ENCODE measurements around the gene FAM149B1.

Gene FAM149B1

DNA sequence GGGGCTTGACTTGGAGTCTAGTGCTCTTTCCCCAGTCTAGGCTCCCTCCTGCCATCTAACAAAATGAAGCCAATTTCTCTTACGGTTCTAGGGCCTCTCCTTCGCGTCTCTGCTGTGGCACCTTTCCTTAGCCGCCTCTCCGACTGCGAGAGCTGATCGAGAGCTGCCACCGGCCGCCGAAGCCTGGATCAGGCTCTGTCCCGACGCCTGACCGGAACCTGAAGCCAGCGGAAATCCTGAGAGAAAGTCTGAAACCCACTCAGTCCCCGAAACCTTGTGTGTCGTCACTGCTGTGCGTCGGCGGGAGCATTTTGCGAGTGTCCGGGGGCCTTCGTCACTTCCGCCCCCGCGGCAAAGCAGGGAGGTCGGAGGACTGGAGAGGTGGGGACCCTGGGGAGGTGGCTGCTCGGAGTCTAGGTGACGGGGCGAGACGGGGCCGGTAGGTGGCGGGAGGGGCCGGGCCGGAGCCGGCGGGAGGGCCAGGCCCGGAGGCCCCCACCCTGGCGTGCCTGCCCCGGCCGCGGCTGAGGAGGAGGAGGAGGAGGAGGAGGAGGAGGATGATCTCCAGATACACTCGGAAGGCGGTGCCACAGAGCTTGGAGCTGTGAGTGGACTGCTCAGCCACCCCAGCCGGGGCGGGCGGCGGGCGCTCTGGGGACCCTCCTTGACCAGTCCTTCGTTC lies at the start of gene FAM149B1, which contains the start of gene ECD:
Gene FAM149B1 (plus strand): TSS at position 337 of the 682 bp plus-strand sequence. CDS start 221 bp downstream, at position 558.
Gene ECD (minus strand): TSS at position 226 of the 682 bp plus-strand sequence. CDS start 4,071 bp downstream, outside the sequence.
- ATAC-seq: peak; percentile 95
- no peak for TF ChIP-seq ESRRG (CRISPR knock-in tag; IDR thresholded peaks at IDR 0.05)
- no peak for TF ChIP-seq PPARA (CRISPR knock-in tag; IDR thresholded peaks at IDR 0.05; ENCODE audit: borderline replicate concordance)
- TF ChIP-seq TOX (CRISPR knock-in tag; IDR thresholded peaks at IDR 0.05; ENCODE audit: borderline replicate concordance): no peak
- no peak for TF ChIP-seq BACH2 (CRISPR knock-in tag; IDR thresholded peaks at IDR 0.05; ENCODE audit: borderline replicate concordance)
- TF ChIP-seq ARNTL (CRISPR knock-in tag; IDR thresholded peaks at IDR 0.05; ENCODE audit: borderline replicate concordance, low read depth): no peak
- TF ChIP-seq, protein P1, sequence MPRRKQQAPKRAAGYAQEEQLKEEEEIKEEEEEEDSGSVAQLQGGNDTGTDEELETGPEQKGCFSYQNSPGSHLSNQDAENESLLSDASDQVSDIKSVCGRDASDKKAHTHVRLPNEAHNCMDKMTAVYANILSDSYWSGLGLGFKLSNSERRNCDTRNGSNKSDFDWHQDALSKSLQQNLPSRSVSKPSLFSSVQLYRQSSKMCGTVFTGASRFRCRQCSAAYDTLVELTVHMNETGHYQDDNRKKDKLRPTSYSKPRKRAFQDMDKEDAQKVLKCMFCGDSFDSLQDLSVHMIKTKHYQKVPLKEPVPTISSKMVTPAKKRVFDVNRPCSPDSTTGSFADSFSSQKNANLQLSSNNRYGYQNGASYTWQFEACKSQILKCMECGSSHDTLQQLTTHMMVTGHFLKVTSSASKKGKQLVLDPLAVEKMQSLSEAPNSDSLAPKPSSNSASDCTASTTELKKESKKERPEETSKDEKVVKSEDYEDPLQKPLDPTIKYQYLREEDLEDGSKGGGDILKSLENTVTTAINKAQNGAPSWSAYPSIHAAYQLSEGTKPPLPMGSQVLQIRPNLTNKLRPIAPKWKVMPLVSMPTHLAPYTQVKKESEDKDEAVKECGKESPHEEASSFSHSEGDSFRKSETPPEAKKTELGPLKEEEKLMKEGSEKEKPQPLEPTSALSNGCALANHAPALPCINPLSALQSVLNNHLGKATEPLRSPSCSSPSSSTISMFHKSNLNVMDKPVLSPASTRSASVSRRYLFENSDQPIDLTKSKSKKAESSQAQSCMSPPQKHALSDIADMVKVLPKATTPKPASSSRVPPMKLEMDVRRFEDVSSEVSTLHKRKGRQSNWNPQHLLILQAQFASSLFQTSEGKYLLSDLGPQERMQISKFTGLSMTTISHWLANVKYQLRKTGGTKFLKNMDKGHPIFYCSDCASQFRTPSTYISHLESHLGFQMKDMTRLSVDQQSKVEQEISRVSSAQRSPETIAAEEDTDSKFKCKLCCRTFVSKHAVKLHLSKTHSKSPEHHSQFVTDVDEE (CRISPR knock-in tag; IDR thresholded peaks at IDR 0.05): 0 out of 2 replicates have a peak, but pooled peaks have one; percentile 37
- no peak for TF ChIP-seq ISL1 (CRISPR knock-in tag; IDR thresholded peaks at IDR 0.05)
- TF ChIP-seq, protein P2, sequence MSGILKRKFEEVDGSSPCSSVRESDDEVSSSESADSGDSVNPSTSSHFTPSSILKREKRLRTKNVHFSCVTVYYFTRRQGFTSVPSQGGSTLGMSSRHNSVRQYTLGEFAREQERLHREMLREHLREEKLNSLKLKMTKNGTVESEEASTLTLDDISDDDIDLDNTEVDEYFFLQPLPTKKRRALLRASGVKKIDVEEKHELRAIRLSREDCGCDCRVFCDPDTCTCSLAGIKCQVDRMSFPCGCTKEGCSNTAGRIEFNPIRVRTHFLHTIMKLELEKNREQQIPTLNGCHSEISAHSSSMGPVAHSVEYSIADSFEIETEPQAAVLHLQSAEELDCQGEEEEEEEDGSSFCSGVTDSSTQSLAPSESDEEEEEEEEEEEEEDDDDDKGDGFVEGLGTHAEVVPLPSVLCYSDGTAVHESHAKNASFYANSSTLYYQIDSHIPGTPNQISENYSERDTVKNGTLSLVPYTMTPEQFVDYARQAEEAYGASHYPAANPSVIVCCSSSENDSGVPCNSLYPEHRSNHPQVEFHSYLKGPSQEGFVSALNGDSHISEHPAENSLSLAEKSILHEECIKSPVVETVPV (CRISPR knock-in tag; IDR thresholded peaks at IDR 0.05): no peak

DNA sequence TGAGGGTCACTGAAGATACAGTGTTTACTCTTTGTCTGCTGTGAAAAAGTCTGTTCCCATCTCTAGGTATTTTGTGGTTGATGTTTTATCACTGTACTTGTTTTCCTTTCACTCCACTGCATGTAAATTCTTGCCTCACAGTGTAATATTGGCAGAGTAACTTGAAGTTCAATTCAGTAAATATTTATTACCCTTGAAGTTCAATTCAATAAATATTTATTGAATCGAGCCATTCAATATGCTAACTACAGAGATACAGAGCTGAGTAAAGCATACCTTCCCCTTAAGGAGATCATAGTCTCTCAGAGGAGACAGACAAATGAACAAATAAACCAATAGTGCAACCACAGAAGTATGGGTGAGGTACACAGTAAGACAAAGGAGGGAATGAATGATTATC lies 48.5 kb upstream of the FAM149B1 start:
- ATAC-seq: no peak
- TF ChIP-seq ZNF565 (CRISPR knock-in tag; conservative IDR thresholded peaks at IDR 0.05; ENCODE audit: low read depth): no peak
- TF ChIP-seq, protein P1 (CRISPR knock-in tag; IDR thresholded peaks at IDR 0.05): no peak
- TF ChIP-seq, protein P3, sequence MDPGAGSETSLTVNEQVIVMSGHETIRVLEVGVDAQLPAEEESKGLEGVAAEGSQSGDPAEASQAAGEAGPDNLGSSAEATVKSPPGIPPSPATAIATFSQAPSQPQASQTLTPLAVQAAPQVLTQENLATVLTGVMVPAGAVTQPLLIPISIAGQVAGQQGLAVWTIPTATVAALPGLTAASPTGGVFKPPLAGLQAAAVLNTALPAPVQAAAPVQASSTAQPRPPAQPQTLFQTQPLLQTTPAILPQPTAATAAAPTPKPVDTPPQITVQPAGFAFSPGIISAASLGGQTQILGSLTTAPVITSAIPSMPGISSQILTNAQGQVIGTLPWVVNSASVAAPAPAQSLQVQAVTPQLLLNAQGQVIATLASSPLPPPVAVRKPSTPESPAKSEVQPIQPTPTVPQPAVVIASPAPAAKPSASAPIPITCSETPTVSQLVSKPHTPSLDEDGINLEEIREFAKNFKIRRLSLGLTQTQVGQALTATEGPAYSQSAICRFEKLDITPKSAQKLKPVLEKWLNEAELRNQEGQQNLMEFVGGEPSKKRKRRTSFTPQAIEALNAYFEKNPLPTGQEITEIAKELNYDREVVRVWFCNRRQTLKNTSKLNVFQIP (CRISPR knock-in tag; IDR thresholded peaks at IDR 0.05; ENCODE audit: borderline replicate concordance, low read depth): no peak
- TF ChIP-seq, protein P2 (CRISPR knock-in tag; IDR thresholded peaks at IDR 0.05): no peak
- no peak for TF ChIP-seq RARB (CRISPR knock-in tag; IDR thresholded peaks at IDR 0.05)
- TF ChIP-seq TCF4 (CRISPR knock-in tag; IDR thresholded peaks at IDR 0.05; ENCODE audit: borderline replicate concordance): no peak
- no peak for TF ChIP-seq ZFP3 (CRISPR knock-in tag; IDR thresholded peaks at IDR 0.05)
- TF ChIP-seq, protein P4, sequence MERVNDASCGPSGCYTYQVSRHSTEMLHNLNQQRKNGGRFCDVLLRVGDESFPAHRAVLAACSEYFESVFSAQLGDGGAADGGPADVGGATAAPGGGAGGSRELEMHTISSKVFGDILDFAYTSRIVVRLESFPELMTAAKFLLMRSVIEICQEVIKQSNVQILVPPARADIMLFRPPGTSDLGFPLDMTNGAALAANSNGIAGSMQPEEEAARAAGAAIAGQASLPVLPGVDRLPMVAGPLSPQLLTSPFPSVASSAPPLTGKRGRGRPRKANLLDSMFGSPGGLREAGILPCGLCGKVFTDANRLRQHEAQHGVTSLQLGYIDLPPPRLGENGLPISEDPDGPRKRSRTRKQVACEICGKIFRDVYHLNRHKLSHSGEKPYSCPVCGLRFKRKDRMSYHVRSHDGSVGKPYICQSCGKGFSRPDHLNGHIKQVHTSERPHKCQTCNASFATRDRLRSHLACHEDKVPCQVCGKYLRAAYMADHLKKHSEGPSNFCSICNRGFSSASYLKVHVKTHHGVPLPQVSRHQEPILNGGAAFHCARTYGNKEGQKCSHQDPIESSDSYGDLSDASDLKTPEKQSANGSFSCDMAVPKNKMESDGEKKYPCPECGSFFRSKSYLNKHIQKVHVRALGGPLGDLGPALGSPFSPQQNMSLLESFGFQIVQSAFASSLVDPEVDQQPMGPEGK (CRISPR knock-in tag; IDR thresholded peaks at IDR 0.05; ENCODE audit: borderline replicate concordance): no peak
- TF ChIP-seq ISL1 (CRISPR knock-in tag; IDR thresholded peaks at IDR 0.05): no peak
- TF ChIP-seq OSR1 (CRISPR knock-in tag; IDR thresholded peaks at IDR 0.05): no peak
- TF ChIP-seq PPARA (CRISPR knock-in tag; IDR thresholded peaks at IDR 0.05; ENCODE audit: borderline replicate concordance): no peak
- TF ChIP-seq CSDC2 (CRISPR knock-in tag; IDR thresholded peaks at IDR 0.05): no peak
- no peak for TF ChIP-seq ZFP30 (CRISPR knock-in tag; IDR thresholded peaks at IDR 0.05)
- no peak for TF ChIP-seq ZC3H10 (CRISPR knock-in tag; IDR thresholded peaks at IDR 0.05)

Measured in SK-N-SH treated with all-trans-retinoic acid at 6 μM for 48 hours (cell line).